SU-DHL-6 (cell line): ENCODE measurements around the gene COX7A2.

Source experiments
- CTCF ChIP-seq: fragments of 200-600 bp; sonication (generic); IDR thresholded peaks from one replicate; pipeline ENCODE4 v1.5.1; 2017; ENCODE audit warnings: antibody characterized with exemption, mild to moderate bottlenecking, low read length, moderate library complexity; ENCODE audit not compliant: insufficient read depth, poor library complexity, severe bottlenecking
- EZH2phosphoT487 ChIP-seq: fragments of 200-600 bp; sonication (generic), shearing (Covaris generic); conservative IDR thresholded peaks from 2 replicates; pipeline ENCODE4 v1.6.1; 2018; ENCODE audit warnings: mild to moderate bottlenecking, antibody characterized with exemption, low read length, moderate library complexity, mixed read lengths

GRCh38 chr6:75261299-75261698, 17.7 kb upstream of the COX7A2 start:
- TF ChIP-seq CTCF, result no peak
- no peak for TF ChIP-seq EZH2phosphoT487
